ENCODE measurements around the gene CAPG.
A peak's percentile ranks its signal among the peaks of the same experiment; 100 is the strongest.

Gene CAPG

DNA sequence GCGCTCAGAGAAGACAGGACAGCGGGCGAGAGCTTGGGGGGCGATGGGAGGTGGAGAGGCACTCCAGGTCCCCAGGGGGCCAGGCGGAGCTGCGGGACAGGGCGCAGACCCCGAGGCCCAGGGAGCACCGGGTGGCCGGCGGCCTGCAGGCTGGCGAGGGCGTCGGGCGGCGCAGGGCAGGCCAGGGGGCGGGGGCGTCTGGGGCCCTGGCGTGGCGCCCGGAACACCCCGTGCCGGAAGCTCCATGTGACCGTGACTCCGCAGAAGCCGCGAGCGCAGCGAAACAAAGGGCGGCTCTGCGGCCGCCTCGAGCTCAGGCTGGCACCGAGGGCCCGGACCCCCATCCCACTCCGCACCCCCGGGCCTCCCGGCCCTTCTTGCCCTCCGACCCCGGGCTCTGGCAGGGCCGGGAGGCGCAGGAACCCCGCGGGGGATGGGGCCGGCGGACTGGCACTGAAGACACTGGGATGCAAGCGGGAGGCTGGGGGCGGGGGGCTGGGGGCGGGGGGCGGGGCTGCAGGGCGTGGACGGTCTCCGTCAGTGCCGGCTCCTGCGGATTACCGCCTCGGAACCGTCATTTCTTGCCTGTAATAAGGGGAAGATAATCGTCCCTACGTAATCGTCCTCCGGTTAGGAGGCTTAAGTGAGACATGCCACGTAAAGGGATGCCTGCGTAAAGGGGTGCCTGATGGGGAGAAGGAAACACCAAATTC lies 27.5 kb upstream of the CAPG start:
- Histone ChIP-seq H3K4me1 (ENCODE audit: insufficient read depth, low read length) (peaks cover 35% of the 10 kb centered on the region), H3K27ac (ENCODE audit: low read depth, low read length) (peak overlapping the region; percentile 95), H3K27me3 (ENCODE audit: control insufficient read depth in 1 of 2, insufficient read depth in 2 of 2, low read length in 2 of 2) (no peaks in the 10 kb centered on the region), H3K36me3 (ENCODE audit: insufficient read depth, low read length) (no peaks in the 10 kb centered on the region), H3K9me3 (ENCODE audit: low read length) (no peaks in the 10 kb centered on the region), H3K4me3 (ENCODE audit: low read depth in 1 of 2, low read length in 2 of 2) (peak overlapping the region; percentile 36 to 56), H3K9ac (ENCODE audit: low read length) (peak overlapping the region; percentile 80)

- H3K27ac ChIP-seq (ENCODE audit: low read depth, low read length) = peak overlapping the region; percentile 86
- H3K9me3 ChIP-seq (ENCODE audit: low read length) = no peaks in the 10 kb centered on the region
- no peaks in the 10 kb centered on the region for H3K27me3 ChIP-seq (ENCODE audit: control insufficient read depth in 1 of 2, insufficient read depth in 2 of 2, low read length in 2 of 2)
- peak overlapping the region; percentile 22 to 28 for H3K4me3 ChIP-seq (ENCODE audit: low read depth in 1 of 2, low read length in 2 of 2)
- no peaks in the 10 kb centered on the region for H3K36me3 ChIP-seq (ENCODE audit: insufficient read depth, low read length)
- peaks cover 35% of the 10 kb centered on the region for H3K4me1 ChIP-seq (ENCODE audit: insufficient read depth, low read length)
- peak overlapping the region; percentile 62 for H3K9ac ChIP-seq (ENCODE audit: low read length)
Measured at GRCh38 chr2:85436836-85437487, 26.8 kb upstream of the CAPG start.

GRCh38 chr2:85435981-85436835 lies 26.0 kb upstream of the CAPG start:
- no peaks in the 10 kb centered on the region for H3K36me3 ChIP-seq (ENCODE audit: insufficient read depth, low read length)
- no peak overlapping the region for H3K4me3 ChIP-seq (ENCODE audit: low read depth in 1 of 2, low read length in 2 of 2)
- H3K27me3 ChIP-seq (ENCODE audit: control insufficient read depth in 1 of 2, insufficient read depth in 2 of 2, low read length in 2 of 2) = no peaks in the 10 kb centered on the region
- no peaks in the 10 kb centered on the region for H3K9me3 ChIP-seq (ENCODE audit: low read length)
- H3K27ac ChIP-seq (ENCODE audit: low read depth, low read length) = peak overlapping the region; percentile 86
- peak overlapping the region; percentile 62 for H3K9ac ChIP-seq (ENCODE audit: low read length)
- peaks cover 35% of the 10 kb centered on the region for H3K4me1 ChIP-seq (ENCODE audit: insufficient read depth, low read length)

- no peaks in the 10 kb centered on the region for H3K27me3 ChIP-seq (ENCODE audit: control insufficient read depth in 1 of 2, insufficient read depth in 2 of 2, low read length in 2 of 2)
- no peak overlapping the region for H3K4me3 ChIP-seq (ENCODE audit: low read depth in 1 of 2, low read length in 2 of 2)
- no peaks in the 10 kb centered on the region for H3K36me3 ChIP-seq (ENCODE audit: insufficient read depth, low read length)
- peak overlapping the region; percentile 41 for H3K27ac ChIP-seq (ENCODE audit: low read depth, low read length)
- H3K4me1 ChIP-seq (ENCODE audit: insufficient read depth, low read length) = peaks cover 35% of the 10 kb centered on the region
- no peak overlapping the region for H3K9ac ChIP-seq (ENCODE audit: low read length)
- H3K9me3 ChIP-seq (ENCODE audit: low read length) = no peaks in the 10 kb centered on the region
Measured at GRCh38 chr2:85435220-85435958, 25.2 kb upstream of the CAPG start.

DNA sequence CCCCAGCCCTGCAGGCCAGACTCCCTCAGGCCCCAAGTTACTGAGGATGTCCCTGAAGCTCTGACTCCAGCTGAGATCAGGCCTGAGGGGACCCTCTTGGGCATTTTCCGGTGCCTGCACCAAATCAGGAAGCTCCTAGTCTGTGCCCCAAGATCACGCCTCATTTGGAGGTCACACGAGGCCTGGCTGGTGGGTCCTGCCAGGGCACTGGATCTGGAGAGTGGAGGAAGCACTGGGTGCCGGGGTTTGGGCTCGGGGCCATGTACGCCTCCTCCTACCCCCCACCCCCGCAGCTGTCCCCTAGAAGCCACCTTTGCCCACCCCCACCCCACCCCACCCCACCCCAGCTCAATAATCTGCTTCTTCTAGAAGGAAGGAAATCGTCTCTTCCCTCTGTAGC lies 24.5 kb upstream of the CAPG start:
- no peak overlapping the region for H3K4me3 ChIP-seq (ENCODE audit: low read depth in 1 of 2, low read length in 2 of 2)
- no peak overlapping the region for H3K9ac ChIP-seq (ENCODE audit: low read length)
- no peaks in the 10 kb centered on the region for H3K36me3 ChIP-seq (ENCODE audit: insufficient read depth, low read length)
- H3K27me3 ChIP-seq (ENCODE audit: control insufficient read depth in 1 of 2, insufficient read depth in 2 of 2, low read length in 2 of 2) = no peaks in the 10 kb centered on the region
- peaks cover 35% of the 10 kb centered on the region for H3K4me1 ChIP-seq (ENCODE audit: insufficient read depth, low read length)
- peak overlapping the region; percentile 41 for H3K27ac ChIP-seq (ENCODE audit: low read depth, low read length)
- no peaks in the 10 kb centered on the region for H3K9me3 ChIP-seq (ENCODE audit: low read length)

GRCh38 chr2:85433511-85434089 lies 23.4 kb upstream of the CAPG start:
- Histone ChIP-seq H3K4me3 (ENCODE audit: low read depth in 1 of 2, low read length in 2 of 2) (no peak overlapping the region), H3K4me1 (ENCODE audit: insufficient read depth, low read length) (peaks cover 29% of the 10 kb centered on the region), H3K27ac (ENCODE audit: low read depth, low read length) (peak overlapping the region; percentile 54), H3K9me3 (ENCODE audit: low read length) (no peaks in the 10 kb centered on the region), H3K36me3 (ENCODE audit: insufficient read depth, low read length) (no peaks in the 10 kb centered on the region), H3K9ac (ENCODE audit: low read length) (no peak overlapping the region), H3K27me3 (ENCODE audit: control insufficient read depth in 1 of 2, insufficient read depth in 2 of 2, low read length in 2 of 2) (no peaks in the 10 kb centered on the region)

DNA sequence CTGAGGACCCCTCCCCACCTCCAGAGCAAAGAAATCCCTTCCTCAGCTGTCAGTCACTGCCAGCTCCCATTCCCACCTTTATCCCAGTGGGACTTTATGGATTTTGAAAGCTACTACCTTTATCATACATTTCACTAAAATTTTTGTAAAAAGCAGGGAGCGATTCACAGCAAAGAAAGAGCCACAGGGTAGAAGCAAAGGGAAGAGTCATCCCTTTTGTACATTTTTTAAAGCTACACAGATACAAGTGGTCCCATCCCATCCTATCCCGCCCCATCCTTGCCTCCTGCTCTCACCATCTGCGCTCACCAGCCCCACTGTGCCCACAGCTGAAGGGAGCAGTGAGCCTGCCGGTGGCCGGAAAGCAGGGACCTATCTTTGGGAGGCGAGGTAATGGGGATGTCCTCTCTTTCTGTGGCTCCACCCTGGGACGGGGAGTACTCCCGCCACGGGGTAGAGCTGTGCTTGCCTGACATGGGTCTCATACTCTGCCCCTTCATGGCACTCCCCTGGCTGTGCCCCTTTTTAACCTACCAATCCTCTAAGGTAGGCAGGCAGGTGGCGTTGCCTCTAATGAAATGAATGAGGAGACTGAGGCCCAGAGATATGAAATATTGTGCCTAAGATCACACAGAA lies 21.5 kb upstream of the CAPG start:
- H3K27me3 ChIP-seq (ENCODE audit: control insufficient read depth in 1 of 2, insufficient read depth in 2 of 2, low read length in 2 of 2) = no peaks in the 10 kb centered on the region
- H3K9me3 ChIP-seq (ENCODE audit: low read length) = no peaks in the 10 kb centered on the region
- H3K4me3 ChIP-seq (ENCODE audit: low read depth in 1 of 2, low read length in 2 of 2) = no peak overlapping the region
- no peaks in the 10 kb centered on the region for H3K36me3 ChIP-seq (ENCODE audit: insufficient read depth, low read length)
- H3K27ac ChIP-seq (ENCODE audit: low read depth, low read length) = no peak overlapping the region
- H3K9ac ChIP-seq (ENCODE audit: low read length) = no peak overlapping the region
- peaks cover 16% of the 10 kb centered on the region for H3K4me1 ChIP-seq (ENCODE audit: insufficient read depth, low read length)

DNA sequence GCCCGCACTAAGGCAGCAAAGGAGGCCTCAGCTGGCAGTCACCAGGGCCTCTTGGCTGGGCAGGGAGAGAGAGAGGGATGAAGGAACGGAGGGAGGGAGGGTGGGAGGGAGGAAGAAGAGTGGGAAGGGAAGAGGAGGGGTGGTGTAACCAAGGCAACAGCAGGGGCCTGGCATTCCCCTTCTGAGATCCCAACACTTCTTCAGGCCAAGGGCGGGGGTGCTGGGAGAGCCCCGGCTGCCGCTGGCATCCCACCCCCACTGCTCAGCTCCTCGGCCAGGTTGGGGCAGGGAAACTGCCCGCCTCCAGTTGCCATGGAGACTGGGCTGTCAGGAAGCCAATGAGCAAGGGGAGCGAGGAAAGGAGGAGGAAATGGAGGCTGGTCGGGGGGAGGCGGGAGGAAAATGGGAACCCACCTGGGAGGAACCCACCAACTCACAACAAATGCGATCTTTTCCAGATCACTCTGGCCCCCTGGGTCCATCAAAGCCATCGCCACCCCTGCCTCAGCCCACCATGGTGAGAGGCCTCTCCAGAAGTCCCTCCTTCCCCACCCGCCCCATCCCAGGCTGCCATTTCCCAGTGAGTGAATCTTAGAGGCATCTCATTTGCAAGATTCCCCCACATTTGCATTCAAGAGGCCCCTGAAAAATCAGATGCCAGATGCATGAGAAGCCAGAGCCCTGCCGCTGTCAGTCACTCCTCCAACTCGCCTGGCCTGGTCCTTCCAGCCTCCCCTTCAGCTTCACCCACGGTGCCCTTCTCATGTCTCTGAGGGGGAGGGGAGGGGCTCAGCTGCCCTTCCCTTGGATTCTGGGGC lies 20.8 kb upstream of the CAPG start:
- Histone ChIP-seq H3K9ac (ENCODE audit: low read length) (no peak overlapping the region), H3K36me3 (ENCODE audit: insufficient read depth, low read length) (no peaks in the 10 kb centered on the region), H3K27ac (ENCODE audit: low read depth, low read length) (no peak overlapping the region), H3K27me3 (ENCODE audit: control insufficient read depth in 1 of 2, insufficient read depth in 2 of 2, low read length in 2 of 2) (no peaks in the 10 kb centered on the region), H3K4me3 (ENCODE audit: low read depth in 1 of 2, low read length in 2 of 2) (no peak overlapping the region), H3K4me1 (ENCODE audit: insufficient read depth, low read length) (peaks cover 14% of the 10 kb centered on the region), H3K9me3 (ENCODE audit: low read length) (no peaks in the 10 kb centered on the region)

GRCh38 chr2:85429924-85430289 lies 19.7 kb upstream of the CAPG start:
- Histone ChIP-seq H3K4me1 (ENCODE audit: insufficient read depth, low read length) (peaks cover 14% of the 10 kb centered on the region), H3K36me3 (ENCODE audit: insufficient read depth, low read length) (no peaks in the 10 kb centered on the region), H3K27me3 (ENCODE audit: control insufficient read depth in 1 of 2, insufficient read depth in 2 of 2, low read length in 2 of 2) (no peaks in the 10 kb centered on the region), H3K4me3 (ENCODE audit: low read depth in 1 of 2, low read length in 2 of 2) (no peak overlapping the region), H3K27ac (ENCODE audit: low read depth, low read length) (no peak overlapping the region), H3K9ac (ENCODE audit: low read length) (no peak overlapping the region), H3K9me3 (ENCODE audit: low read length) (no peaks in the 10 kb centered on the region)
